Stimulated activated CD8-positive, alpha-beta memory T cell treated with anti-CD3 and anti-CD28 coated beads, Interleukin-7, amount 100 ng/mL, for 24 hours (primary cell): ENCODE results near the gene MORN5.

ENCODE experiments used
- DNase-seq: peaks from one replicate; pipeline ENCODE4 v3.0.0-alpha.2; 2020; ENCODE audit warnings: low read depth

The MORN5 gene

GRCh38 chr9:122125158-122125508 lies 34.6 kb upstream of the MORN5 start:
- DNase-seq = peak; percentile 58

DNA sequence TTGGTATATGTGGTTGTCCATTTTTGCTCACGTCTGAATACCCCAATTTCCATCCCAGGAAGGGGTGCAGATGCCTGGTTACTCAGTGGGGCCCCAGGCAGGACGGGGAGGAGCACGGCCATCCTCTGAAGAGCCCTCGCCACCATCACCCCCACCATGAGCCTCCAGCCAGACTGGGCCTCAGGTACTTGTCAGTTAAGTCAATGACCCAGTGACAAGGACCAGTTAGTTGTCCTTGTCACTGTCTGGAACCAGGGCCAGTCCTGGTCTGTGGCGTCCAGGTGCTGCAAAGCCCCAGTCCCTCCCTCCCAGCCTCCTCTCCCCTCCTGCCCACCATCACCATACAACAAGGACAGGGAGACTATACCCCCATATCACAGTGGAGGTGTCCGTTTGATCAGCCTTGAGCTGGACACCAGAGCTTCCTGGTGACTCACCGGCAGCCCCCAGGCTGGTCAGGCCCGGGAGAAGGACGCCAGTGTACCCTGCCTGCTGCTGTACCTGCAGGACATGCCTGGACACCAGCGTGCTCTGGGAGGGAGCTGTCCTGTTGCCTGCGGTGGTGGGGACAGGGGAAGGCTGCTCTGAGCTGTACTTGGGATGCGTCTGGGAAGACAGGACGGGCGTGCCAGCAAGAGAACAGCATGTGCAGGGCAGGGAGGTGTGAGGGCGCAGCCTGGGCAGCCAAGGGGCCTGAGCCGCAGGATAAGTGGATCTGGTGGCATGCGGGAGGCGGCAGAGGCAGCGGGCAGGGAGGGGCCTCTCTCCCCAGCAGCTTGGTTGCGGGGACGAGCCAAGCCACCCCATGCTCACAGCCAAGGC lies 34.0 kb upstream of the MORN5 start:
- DNase-seq = no peak

GRCh38 chr9:122126331-122127261 lies 33.1 kb upstream of the MORN5 start:
- DNase-seq = no peak

GRCh38 chr9:122127396-122127798 lies 32.3 kb upstream of the MORN5 start:
- no peak for DNase-seq

- DNase-seq = no peak
Measured at GRCh38 chr9:122128007-122128968, 31.4 kb upstream of the MORN5 start.

DNA sequence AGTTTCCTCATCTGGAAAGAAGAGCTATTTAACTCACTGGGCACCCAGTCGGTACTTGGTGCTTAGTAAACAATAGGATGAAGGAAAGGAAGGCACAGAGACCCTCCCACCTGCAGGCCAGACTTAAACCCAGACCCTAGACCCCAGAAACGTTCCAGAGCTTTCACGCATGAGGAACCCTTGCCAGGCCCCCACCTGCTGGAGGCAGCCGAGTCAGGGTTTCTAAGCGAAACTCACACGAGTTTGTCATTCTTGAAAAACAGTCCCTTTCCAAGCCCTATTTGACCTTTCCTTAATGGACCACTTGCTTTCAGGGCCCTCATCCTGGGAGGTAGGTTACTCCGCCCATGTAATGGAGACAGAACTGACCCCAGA lies 30.8 kb upstream of the MORN5 start:
- no peak for DNase-seq

GRCh38 chr9:122129969-122130368 lies 29.7 kb upstream of the MORN5 start:
- DNase-seq = no peak

DNA sequence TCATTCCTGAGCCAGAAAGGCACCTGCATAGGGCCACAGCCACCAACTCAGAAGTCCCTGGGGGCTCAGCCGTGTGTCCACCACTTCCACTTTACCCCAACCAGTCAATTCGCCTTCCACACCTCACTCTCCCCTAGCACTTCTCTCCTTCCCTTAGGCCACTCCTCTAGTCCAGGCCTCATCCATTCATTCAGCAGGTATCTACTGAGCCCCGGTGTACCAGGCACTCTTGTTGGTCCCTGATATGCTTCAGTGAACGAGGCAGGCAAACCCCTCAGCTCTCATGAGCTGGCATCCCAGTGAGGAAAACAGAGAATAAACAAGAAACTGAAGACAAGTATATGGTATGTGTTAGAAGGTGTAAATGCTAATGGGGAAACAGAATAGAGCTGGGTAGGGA lies 28.9 kb upstream of the MORN5 start:
- DNase-seq = no peak

DNA sequence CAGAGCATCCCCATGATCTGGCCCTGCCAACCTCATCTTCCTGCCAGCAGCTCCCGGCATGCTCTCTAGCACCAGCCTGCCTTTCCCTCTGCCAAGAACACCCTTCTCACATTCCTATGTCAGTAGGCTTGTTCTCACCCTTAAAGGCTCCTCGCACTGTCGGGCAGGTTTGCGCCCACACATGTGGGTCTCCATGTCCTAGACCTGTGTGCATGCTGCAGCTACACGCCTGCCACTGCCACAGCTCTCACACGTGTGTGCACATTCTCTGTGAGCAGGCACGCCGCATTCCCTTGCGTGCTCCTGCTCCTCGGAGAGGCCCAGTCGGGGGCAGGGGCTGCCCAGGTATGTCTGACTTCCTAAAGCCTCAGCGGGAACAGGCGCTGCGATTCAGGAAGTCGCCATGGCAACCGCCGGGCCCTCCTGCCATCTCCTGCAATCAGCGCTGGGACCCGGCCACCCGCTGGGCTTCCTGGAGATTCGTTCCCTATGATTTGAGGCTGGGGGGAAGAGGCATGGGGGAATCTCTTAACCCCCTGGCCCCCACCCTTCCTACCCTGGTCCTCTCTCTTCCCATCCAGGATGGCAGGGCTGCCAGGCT lies 28.2 kb upstream of the MORN5 start:
- DNase-seq = no peak

- DNase-seq = no peak
Measured at GRCh38 chr9:122132539-122132938, 27.2 kb upstream of the MORN5 start.

GRCh38 chr9:122133263-122133983 lies 26.3 kb upstream of the MORN5 start:
- DNase-seq = no peak

- DNase-seq = no peak
Measured at GRCh38 chr9:122133984-122134535, 25.6 kb upstream of the MORN5 start.

- no peak for DNase-seq
Measured at GRCh38 chr9:122134822-122135528, 24.7 kb upstream of the MORN5 start.

DNA sequence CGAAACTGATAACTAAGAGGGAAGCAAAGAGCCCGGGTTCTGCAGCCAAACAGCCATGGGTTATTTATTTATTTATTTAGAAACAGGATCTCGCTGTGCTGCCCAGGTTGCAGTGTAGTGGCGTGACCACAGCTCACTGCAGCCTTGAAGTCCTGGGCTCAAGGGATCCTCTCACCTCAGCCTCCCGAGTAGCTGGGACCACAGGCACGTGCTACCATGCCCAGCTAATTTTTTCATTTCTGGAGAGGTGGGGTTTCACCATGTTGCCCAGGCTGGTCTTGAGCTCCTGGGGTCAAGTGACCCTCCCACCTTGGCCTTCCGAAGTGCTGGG lies 24.2 kb upstream of the MORN5 start:
- no peak for DNase-seq

- DNase-seq = no peak
Measured at GRCh38 chr9:122138560-122139268, 21.0 kb upstream of the MORN5 start.

DNA sequence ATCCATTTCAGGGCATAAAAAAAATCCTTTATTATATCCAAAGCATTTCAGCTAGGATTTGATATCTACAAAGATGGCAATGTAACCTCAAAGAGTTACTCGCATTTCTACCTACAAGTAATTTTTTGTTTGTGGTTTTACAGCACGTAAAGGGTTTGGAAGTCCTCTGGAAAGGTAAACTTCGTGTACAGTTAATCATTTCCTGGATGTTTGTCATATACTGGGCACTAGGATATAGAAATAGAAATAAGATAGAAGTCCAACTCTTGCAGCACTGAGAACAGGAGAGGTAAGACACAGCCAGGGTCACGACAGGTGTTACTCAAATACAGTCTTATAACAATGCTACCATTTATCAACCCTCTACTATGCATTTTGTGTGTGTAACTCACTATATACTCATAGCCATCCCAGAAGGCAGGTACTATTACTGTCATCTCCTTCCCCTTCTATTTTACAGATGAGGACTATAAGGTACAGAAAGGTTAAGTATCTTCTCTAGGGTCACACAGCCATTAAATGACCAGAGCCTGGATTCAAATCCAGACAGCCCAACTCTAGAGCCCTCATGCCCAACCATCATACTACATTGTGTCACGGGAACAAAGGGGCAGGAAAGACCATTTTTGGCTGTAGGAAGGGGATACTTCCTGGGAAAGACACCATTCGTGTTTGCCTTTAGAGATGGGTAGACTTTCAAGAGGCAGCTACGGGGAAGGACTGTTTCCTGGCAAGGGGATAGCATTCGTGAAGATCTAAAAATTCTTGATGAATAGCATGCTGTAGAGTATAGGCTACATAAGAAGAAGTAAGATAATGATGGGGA lies 19.1 kb upstream of the MORN5 start:
- no peak for DNase-seq

GRCh38 chr9:122141671-122142070 lies 18.0 kb upstream of the MORN5 start:
- no peak for DNase-seq

DNA sequence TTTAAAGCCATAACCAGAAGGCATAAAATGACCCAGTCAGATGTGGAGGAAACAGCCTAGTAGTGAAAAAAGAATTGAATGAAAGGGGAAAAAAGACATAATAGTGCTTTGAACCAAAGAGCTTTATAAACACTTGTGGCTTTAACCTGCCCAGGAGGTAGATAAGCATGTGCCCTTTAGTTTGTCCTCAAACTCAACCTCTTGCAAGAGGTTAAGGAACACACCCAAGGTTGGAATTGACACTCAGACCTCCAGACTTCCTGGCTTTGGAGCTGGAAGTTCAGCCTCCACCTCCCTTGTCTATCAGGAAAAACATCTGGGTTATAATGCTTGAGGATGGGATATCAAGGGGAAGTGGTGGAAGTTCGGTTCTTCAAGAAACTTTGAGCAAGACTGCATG lies 16.4 kb upstream of the MORN5 start:
- DNase-seq = no peak
